Neural progenitor cell (in vitro differentiated cells): ENCODE measurements around the gene UNC5B.

Source experiments
- CTCF ChIP-seq: fragments of 200-600 bp; sonication (generic); IDR thresholded peaks from 2 replicates; pipeline ENCODE4 v1.5.1; 2017; ENCODE audit warnings: antibody characterized with exemption, mild to moderate bottlenecking
- EZH2 ChIP-seq: fragments of 200-600 bp; sonication (generic); IDR thresholded peaks from 2 replicates; pipeline ENCODE4 v1.6.1; 2017; ENCODE audit warnings: antibody characterized with exemption, mild to moderate bottlenecking, moderate library complexity
- EZH2phosphoT487 ChIP-seq: fragments of 200-600 bp; sonication (generic); IDR thresholded peaks from 2 replicates; pipeline ENCODE4 v1.6.1; 2017; ENCODE audit warnings: antibody characterized with exemption

- no peak for TF ChIP-seq CTCF
- TF ChIP-seq EZH2 = no peak
- TF ChIP-seq EZH2phosphoT487 = no peak
Measured at GRCh38 chr10:71312220-71312619, 99.8 kb downstream of the UNC5B start.
